ENCODE measurements around the gene DUSP7. TPM values are rescaled to one million over a fixed set of nuclear protein-coding genes. Genes with fewer than 3 reads are reported as not detected.

Gene DUSP7
- total RNA-seq, 4 donors from 2014 or later = 2.2 to 8.2 (median 6.2) TPM

DNA sequence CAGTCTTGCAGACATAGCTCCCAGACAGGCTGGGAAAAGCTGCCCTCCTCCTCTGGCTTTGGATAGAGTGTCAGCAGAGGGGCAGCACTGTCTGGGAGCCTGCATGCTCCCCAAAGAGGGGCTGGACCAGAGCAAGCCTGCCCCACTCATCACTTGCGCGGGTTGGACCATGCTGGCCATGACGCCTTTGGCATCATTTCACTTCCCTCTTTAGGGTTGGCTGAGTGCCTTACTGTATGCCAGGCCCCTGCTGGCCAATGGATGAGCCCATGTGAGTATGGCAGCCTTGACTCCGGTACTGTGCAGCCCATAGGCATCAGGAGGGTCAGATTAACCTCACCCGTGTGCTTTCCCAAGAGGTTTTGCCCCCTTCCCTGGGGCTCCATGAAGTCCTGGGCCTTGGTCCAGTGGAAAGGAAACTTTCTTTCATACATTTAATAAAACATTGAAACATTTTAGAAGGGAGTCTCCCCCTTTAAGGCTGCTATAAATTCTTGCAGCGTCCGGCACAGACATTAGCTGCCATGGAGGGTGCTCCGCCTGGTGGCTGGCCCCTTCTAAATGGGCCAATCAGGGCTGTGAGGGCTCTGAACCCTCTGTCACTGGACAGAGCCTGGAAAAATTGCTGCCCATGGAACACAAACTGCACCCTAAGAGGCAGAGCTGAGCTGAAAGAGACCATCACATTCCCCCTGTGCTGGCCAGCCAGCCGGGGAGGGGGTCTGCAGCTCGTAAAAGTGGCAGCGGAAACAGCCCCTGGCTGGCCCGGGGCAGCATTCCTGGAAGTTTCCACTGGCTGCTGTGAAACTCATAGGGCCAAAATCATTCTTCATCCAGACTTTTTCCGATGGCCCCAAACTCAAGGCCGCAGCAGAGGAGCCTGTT lies 20.8 kb upstream of the DUSP7 start:
- Histone ChIP-seq H3K27ac (peak overlapping the region in 3 of 4 donors; percentile 2 to 58 (median 24)), H3K4me1 (peaks cover 0 to 7% (median 0%) of the 10 kb centered on the region in 4 donors), H3K4me3 (no peak overlapping the region), H3K27me3 (no peaks in the 10 kb centered on the region), H3K9me3 (no peaks in the 10 kb centered on the region), H3K36me3 (no peaks in the 10 kb centered on the region)
- intact Hi-C loops (cut with DNase I; ENCODE audit: low total_unique reads) (no loop called here), in situ Hi-C loops (cut with MboI; ENCODE audit: low pct_ligation_motif_present in 1 of 4, low pct_unique_long_range_greater_than_20kb in 1 of 4, low sequenced_read_pairs in 3 of 4) (no loop called here)
- DNase-seq = no peak
- TF ChIP-seq, protein P1, sequence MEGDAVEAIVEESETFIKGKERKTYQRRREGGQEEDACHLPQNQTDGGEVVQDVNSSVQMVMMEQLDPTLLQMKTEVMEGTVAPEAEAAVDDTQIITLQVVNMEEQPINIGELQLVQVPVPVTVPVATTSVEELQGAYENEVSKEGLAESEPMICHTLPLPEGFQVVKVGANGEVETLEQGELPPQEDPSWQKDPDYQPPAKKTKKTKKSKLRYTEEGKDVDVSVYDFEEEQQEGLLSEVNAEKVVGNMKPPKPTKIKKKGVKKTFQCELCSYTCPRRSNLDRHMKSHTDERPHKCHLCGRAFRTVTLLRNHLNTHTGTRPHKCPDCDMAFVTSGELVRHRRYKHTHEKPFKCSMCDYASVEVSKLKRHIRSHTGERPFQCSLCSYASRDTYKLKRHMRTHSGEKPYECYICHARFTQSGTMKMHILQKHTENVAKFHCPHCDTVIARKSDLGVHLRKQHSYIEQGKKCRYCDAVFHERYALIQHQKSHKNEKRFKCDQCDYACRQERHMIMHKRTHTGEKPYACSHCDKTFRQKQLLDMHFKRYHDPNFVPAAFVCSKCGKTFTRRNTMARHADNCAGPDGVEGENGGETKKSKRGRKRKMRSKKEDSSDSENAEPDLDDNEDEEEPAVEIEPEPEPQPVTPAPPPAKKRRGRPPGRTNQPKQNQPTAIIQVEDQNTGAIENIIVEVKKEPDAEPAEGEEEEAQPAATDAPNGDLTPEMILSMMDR (IDR thresholded peaks at IDR 0.05) = no peak
- TF ChIP-seq POLR2A (IDR thresholded peaks at IDR 0.05) (no peak), POLR2AphosphoS5 (IDR thresholded peaks at IDR 0.05) (no peak), EP300 (IDR thresholded peaks at IDR 0.05; ENCODE audit: low read depth) (no peak)
- 60 to 82% methylated on average over 1 to 14 of the region's 14 CpGs for WGBS, 2 donors (ENCODE audit: low coverage in 1 of 2)

DNA sequence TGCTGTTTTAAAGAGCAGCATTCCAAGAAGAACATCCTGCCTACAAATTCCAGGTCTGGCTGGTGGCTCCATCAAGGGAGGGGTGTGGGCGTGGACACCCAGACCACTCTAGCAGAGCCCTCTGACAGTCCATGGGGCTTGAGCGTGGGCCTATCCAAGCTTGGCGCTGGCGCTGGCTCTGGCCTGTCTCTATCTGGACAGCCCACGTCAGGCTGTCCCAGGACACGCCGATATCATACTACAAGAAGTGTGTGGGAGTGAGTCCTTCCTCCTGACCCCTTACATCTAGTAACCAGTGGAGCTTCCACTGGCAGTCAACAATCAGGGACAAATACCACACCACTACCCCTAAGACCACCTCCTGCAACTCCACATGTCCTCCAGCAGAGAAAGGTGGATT lies 17.1 kb upstream of the DUSP7 start:
- no peak for DNase-seq
- H3K9me3 ChIP-seq = no peaks in the 10 kb centered on the region
- 98% methylated on average over 6 of the region's 7 CpGs; no CpG with 5 or more reads in 1 of the 2 donors for WGBS, 2 donors (ENCODE audit: low coverage in 1 of 2)
- H3K27ac ChIP-seq = no peak overlapping the region
- TF ChIP-seq EP300 (IDR thresholded peaks at IDR 0.05; ENCODE audit: low read depth) = no peak
- TF ChIP-seq POLR2A (IDR thresholded peaks at IDR 0.05) = no peak
- TF ChIP-seq, protein P1 (IDR thresholded peaks at IDR 0.05) = no peak
- no peak for TF ChIP-seq POLR2AphosphoS5 (IDR thresholded peaks at IDR 0.05)
- H3K4me3 ChIP-seq = no peak overlapping the region
- no peaks in the 10 kb centered on the region for H3K27me3 ChIP-seq
- intact Hi-C loops (cut with DNase I; ENCODE audit: low total_unique reads) (loop anchor here (2.0 kb wide), 1 partner anchor 317 kb away; no protein-coding TSS in a partner anchor), in situ Hi-C loops (cut with MboI; ENCODE audit: low pct_ligation_motif_present in 1 of 4, low pct_unique_long_range_greater_than_20kb in 1 of 4, low sequenced_read_pairs in 3 of 4) (no loop called here)
- H3K36me3 ChIP-seq = no peaks in the 10 kb centered on the region
- H3K4me1 ChIP-seq = peaks cover 0 to 10% (median 0%) of the 10 kb centered on the region in 4 donors

DNA sequence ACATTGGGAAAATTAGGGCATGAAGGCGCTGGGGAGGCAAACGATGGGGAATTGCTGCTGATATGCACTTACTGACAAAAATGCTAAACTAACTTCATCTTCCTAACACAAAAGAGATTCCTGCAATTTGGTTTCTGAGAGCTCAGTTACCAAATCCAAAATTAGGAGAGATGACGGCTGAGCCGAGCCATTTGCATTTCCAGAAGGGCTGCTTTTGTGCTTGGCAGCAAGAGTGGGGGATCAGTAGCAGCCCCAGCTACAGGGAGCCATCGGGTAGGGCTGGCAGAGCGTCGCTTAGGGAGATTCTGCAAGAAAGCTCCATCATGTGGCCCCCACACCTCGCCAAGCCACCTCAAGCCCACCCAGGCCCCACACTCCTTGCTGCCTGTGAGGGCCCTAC lies 16.1 kb upstream of the DUSP7 start:
- no peak overlapping the region for H3K27ac ChIP-seq
- intact Hi-C loops (cut with DNase I; ENCODE audit: low total_unique reads) = loop anchor here (2.0 kb wide), 1 partner anchor 318 kb away; no protein-coding TSS in a partner anchor
- peaks cover 0 to 12% (median 0%) of the 10 kb centered on the region in 4 donors for H3K4me1 ChIP-seq
- no peaks in the 10 kb centered on the region for H3K36me3 ChIP-seq
- in situ Hi-C loops (cut with MboI; ENCODE audit: low pct_ligation_motif_present in 1 of 4, low pct_unique_long_range_greater_than_20kb in 1 of 4, low sequenced_read_pairs in 3 of 4) = no loop called here
- H3K27me3 ChIP-seq = no peaks in the 10 kb centered on the region
- no peak for DNase-seq
- H3K9me3 ChIP-seq = no peaks in the 10 kb centered on the region
- H3K4me3 ChIP-seq = no peak overlapping the region
- WGBS, 2 donors (ENCODE audit: low coverage in 1 of 2) = 93 to 95% methylated on average over 2 to 8 of the region's 8 CpGs
- TF ChIP-seq, protein P1 (IDR thresholded peaks at IDR 0.05) = no peak
- TF ChIP-seq EP300 (IDR thresholded peaks at IDR 0.05; ENCODE audit: low read depth) (no peak), POLR2A (IDR thresholded peaks at IDR 0.05) (no peak), POLR2AphosphoS5 (IDR thresholded peaks at IDR 0.05) (no peak)

DNA sequence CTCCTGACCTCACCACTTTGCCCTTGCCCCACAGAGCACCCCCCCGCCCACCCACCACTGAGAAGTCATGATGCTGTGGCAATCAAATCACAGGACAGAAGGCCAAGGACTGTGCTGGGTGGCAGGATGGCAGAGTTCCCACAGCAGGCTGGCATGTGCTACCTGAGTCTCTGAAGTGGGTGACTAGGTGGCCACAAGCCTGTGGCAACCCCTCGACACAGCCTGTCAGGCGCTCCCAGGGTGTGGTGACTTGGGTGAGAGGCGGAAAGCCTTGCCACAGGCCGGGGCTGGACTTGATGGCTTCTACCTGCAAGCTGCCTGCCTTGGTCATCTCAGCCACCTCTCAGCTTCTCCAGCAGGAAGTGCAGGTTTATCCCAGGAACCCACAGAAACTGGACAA lies 15.6 kb upstream of the DUSP7 start:
- no peak overlapping the region for H3K4me3 ChIP-seq
- H3K36me3 ChIP-seq = no peaks in the 10 kb centered on the region
- intact Hi-C loops (cut with DNase I; ENCODE audit: low total_unique reads) (loop anchor here (2.0 kb wide), 1 partner anchor 319 kb away; no protein-coding TSS in a partner anchor), in situ Hi-C loops (cut with MboI; ENCODE audit: low pct_ligation_motif_present in 1 of 4, low pct_unique_long_range_greater_than_20kb in 1 of 4, low sequenced_read_pairs in 3 of 4) (no loop called here)
- peaks cover 0 to 12% (median 0%) of the 10 kb centered on the region in 4 donors for H3K4me1 ChIP-seq
- WGBS, 2 donors (ENCODE audit: low coverage in 1 of 2) = 96% methylated on average over 5 of the region's 5 CpGs; no CpG with 5 or more reads in 1 of the 2 donors
- no peak overlapping the region for H3K27ac ChIP-seq
- DNase-seq = no peak
- no peaks in the 10 kb centered on the region for H3K27me3 ChIP-seq
- TF ChIP-seq POLR2A (IDR thresholded peaks at IDR 0.05) (no peak), POLR2AphosphoS5 (IDR thresholded peaks at IDR 0.05) (no peak), EP300 (IDR thresholded peaks at IDR 0.05; ENCODE audit: low read depth) (no peak)
- TF ChIP-seq, protein P1 (IDR thresholded peaks at IDR 0.05) = no peak
- no peaks in the 10 kb centered on the region for H3K9me3 ChIP-seq

Data from transverse colon (tissue), 4 donors.